Effector memory CD8-positive, alpha-beta T cell (primary cell): ENCODE results near the gene GPR37.

Experiments used
- ATAC-seq: fragments of 150-1000 bp; cut with Tn5 transposase; replicated peaks from 2 replicates; pipeline ENCODE4 v1.10.0; 2021; ENCODE audit warnings: mild to moderate bottlenecking, moderate library complexity
- DNase-seq, 3 experiments: peaks; one replicate each; pipeline ENCODE4 v3.0.0; 2021
- H3K27ac Mint-ChIP-seq, 2 donors: one replicate each; pipeline ENCODE4 v1.8.0; 2022; ENCODE audit warnings: mild to moderate bottlenecking in 2 of 2, mixed read lengths in 2 of 2, moderate library complexity in 2 of 2
- H3K27me3 Mint-ChIP-seq, 2 donors: one replicate each; pipeline ENCODE4 v1.8.0; 2022; ENCODE audit warnings: mixed read lengths in 2 of 2
- H3K36me3 Mint-ChIP-seq: one replicate; pipeline ENCODE4 v1.8.0; 2022; ENCODE audit warnings: mild to moderate bottlenecking, moderate library complexity, mixed read lengths; ENCODE audit not compliant: insufficient read depth
- H3K4me1 Mint-ChIP-seq, 2 donors: one replicate each; pipeline ENCODE4 v1.8.0; 2022; ENCODE audit warnings: low read depth in 2 of 2, mixed read lengths in 2 of 2
- H3K4me3 Mint-ChIP-seq, 2 donors: one replicate each; pipeline ENCODE4 v1.8.0; 2022; ENCODE audit warnings: mild to moderate bottlenecking in 2 of 2, mixed read lengths in 2 of 2, moderate library complexity in 2 of 2
- H3K9me3 Mint-ChIP-seq, 2 donors: one replicate each; pipeline ENCODE4 v1.8.0; 2022; ENCODE audit warnings: mixed read lengths in 2 of 2

Gene GPR37

DNA sequence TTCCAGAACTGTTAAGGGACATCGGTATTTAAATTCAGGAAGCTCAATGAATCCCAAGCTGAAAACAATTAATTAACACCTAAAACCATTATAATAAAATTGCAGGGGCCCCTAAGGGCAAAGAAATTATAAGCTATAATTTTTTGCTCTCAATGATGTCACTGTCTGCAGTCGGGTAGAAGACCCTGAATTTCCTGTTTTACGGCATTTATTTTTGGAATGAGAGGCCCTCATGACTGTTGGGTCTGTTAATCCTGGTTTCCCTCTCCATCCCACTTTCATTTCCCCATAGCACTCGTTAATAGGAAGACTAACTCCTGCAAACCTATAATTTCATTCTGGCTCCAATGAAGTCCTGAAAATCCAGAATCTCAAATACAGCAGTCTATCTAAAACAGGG is 25.8 kb upstream of the GPR37 start:
- Mint-ChIP-seq H3K27me3 (peaks cover 5 to 9% of the 10 kb centered on the region in 2 donors), H3K9me3 (peaks cover 0 to 7% of the 10 kb centered on the region in 2 donors), H3K4me1 (no peaks in the 10 kb centered on the region), H3K27ac (no peak overlapping the region), H3K36me3 (no peaks in the 10 kb centered on the region), H3K4me3 (no peak overlapping the region)
- DNase-seq (no peak), ATAC-seq (no peak)

DNA sequence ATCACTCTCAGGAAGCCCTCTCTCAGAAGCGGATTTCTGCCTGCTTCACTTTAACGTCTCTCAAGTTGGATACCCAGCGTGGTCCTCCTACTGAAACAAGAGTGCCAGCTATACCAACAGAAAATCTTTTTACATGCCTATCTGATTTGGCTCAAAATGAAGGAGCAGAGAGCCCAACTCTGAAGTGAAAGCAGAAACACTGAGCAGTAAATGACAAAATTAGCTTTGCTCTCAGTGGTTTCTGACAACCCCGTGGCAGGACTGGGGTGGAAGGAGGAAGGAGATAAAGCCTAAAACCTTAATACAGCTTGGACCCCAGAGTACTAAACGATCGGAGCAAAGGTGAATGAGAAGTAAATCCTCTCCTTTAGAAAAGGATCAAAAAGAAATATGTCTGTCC is 25.1 kb upstream of the GPR37 start:
- no peak overlapping the region for H3K27ac Mint-ChIP-seq
- no peak for DNase-seq
- no peak overlapping the region for H3K4me3 Mint-ChIP-seq
- peaks cover 5 to 9% of the 10 kb centered on the region in 2 donors for H3K27me3 Mint-ChIP-seq
- no peaks in the 10 kb centered on the region for H3K4me1 Mint-ChIP-seq
- no peaks in the 10 kb centered on the region for H3K9me3 Mint-ChIP-seq
- no peak for ATAC-seq
- H3K36me3 Mint-ChIP-seq, result no peaks in the 10 kb centered on the region

DNA sequence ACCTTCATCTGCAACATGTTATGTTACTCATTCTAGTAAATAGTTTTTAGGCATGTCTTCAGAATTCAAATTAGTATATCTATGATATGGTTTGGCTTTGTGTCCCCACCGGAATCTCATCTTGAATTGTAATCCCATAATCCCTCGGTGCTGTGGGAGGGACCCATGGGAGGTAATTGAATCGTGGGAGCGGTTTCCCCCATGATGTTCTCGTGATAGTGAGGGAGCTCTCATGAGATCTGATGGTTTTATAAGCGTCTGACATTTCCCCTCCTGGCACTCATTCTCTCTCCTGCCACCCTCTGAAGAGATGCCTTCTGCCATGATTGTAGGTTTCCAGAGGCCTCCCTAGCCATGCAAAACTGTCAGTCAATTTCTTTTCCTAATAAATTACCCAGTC is 20.4 kb upstream of the GPR37 start:
- no peak for DNase-seq
- no peak for ATAC-seq
- Mint-ChIP-seq H3K27me3 (no peaks in the 10 kb centered on the region), H3K9me3 (no peaks in the 10 kb centered on the region), H3K4me3 (no peak overlapping the region), H3K4me1 (no peaks in the 10 kb centered on the region), H3K36me3 (no peaks in the 10 kb centered on the region), H3K27ac (no peak overlapping the region)

- H3K9me3 Mint-ChIP-seq, result no peaks in the 10 kb centered on the region
- DNase-seq, result no peak
Measured at GRCh38 chr7:124784879-124785818, 19.6 kb upstream of the GPR37 start.

GRCh38 chr7:124783271-124783670 is 17.7 kb upstream of the GPR37 start:
- H3K9me3 Mint-ChIP-seq, result no peaks in the 10 kb centered on the region
- H3K4me3 Mint-ChIP-seq, result no peak overlapping the region
- H3K36me3 Mint-ChIP-seq, result no peaks in the 10 kb centered on the region
- H3K4me1 Mint-ChIP-seq, result no peaks in the 10 kb centered on the region
- ATAC-seq (no peak), DNase-seq (no peak)
- H3K27me3 Mint-ChIP-seq, result peaks cover 0 to 10% of the 10 kb centered on the region in 2 donors
- H3K27ac Mint-ChIP-seq, result no peak overlapping the region

More at GRCh38 chr7:124784879-124785818, 19.6 kb upstream of the GPR37 start:
- ATAC-seq, result no peak
- Mint-ChIP-seq H3K4me3 (no peak overlapping the region), H3K27ac (no peak overlapping the region), H3K4me1 (no peaks in the 10 kb centered on the region), H3K36me3 (no peaks in the 10 kb centered on the region), H3K27me3 (no peaks in the 10 kb centered on the region)

DNA sequence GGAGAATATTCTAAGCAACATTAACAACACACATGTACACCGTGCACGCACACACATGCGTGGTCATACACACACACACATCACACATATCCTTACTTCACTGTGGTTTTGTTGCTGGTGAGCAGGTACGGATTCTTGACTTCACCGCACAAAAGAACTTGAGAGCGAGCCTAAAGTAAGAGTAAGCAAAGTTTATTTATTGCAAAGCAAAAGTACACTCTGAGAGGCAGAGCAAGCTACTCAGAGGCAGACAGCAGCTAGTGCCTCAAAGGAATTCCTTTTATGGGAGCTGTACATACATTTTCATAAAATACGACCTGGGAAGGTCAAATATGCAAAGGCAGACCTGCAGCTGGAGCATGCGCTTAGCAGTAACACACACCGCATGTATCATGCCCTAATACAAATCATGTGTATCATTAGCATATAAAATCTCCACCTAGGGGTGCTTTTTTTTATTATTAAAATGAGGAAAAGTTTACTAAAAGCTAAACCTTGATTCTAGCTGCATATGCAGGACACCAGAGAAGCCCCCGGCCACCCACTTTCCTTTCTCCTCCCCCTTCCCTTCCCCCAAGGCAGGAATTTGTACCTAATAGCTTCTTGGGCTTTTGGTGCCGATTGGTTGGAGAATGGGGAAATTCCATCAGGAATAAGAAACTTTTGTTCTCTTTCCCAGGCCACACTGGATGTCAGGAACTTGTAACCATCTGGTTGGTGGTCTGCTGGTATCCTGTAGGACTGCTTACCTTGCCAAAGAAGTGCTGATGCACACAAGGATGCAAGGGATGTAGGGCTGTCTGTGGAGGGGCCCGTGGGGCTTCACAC is 16.5 kb upstream of the GPR37 start:
- peaks cover 0 to 18% of the 10 kb centered on the region in 2 donors for H3K27me3 Mint-ChIP-seq
- no peak overlapping the region for H3K4me3 Mint-ChIP-seq
- H3K27ac Mint-ChIP-seq, result no peak overlapping the region
- H3K36me3 Mint-ChIP-seq, result no peaks in the 10 kb centered on the region
- H3K9me3 Mint-ChIP-seq, result no peaks in the 10 kb centered on the region
- H3K4me1 Mint-ChIP-seq, result no peaks in the 10 kb centered on the region
- ATAC-seq (no peak), DNase-seq (no peak)

- no peaks in the 10 kb centered on the region for H3K9me3 Mint-ChIP-seq
- peaks cover 0 to 18% of the 10 kb centered on the region in 2 donors for H3K27me3 Mint-ChIP-seq
- ATAC-seq (no peak), DNase-seq (no peak)
- H3K36me3 Mint-ChIP-seq, result no peaks in the 10 kb centered on the region
- no peak overlapping the region for H3K4me3 Mint-ChIP-seq
- H3K27ac Mint-ChIP-seq, result no peak overlapping the region
- H3K4me1 Mint-ChIP-seq, result no peaks in the 10 kb centered on the region
Measured at GRCh38 chr7:124781418-124781817, 15.8 kb upstream of the GPR37 start.

DNA sequence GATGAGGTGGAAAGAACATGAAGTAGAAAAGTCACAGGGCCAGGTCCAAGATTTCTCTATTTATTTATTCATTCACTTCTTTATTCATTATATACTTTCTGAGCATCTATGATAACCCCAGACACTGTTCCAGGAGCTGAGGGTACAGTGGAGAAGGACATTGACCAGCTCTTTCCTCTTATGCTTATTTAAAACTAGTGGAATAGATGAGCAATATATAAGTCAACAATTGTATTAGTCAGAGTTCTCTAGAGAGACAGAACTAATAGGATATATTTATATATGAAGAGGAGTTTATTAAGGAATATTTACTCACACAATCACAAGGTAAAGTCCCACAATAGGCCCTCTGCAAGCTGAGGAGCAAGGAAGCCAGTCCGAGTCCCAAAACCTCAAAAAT is 15.0 kb upstream of the GPR37 start:
- DNase-seq (no peak), ATAC-seq (no peak)
- H3K36me3 Mint-ChIP-seq, result no peaks in the 10 kb centered on the region
- H3K9me3 Mint-ChIP-seq, result no peaks in the 10 kb centered on the region
- peaks cover 0 to 18% of the 10 kb centered on the region in 2 donors for H3K27me3 Mint-ChIP-seq
- H3K27ac Mint-ChIP-seq, result no peak overlapping the region
- H3K4me1 Mint-ChIP-seq, result no peaks in the 10 kb centered on the region
- H3K4me3 Mint-ChIP-seq, result no peak overlapping the region

- no peak overlapping the region for H3K4me3 Mint-ChIP-seq
- no peak overlapping the region for H3K27ac Mint-ChIP-seq
- DNase-seq (no peak), ATAC-seq (no peak)
- no peaks in the 10 kb centered on the region for H3K9me3 Mint-ChIP-seq
- peaks cover 0 to 18% of the 10 kb centered on the region in 2 donors for H3K27me3 Mint-ChIP-seq
- H3K36me3 Mint-ChIP-seq, result no peaks in the 10 kb centered on the region
- no peaks in the 10 kb centered on the region for H3K4me1 Mint-ChIP-seq
Measured at GRCh38 chr7:124780056-124780455, 14.5 kb upstream of the GPR37 start.

DNA sequence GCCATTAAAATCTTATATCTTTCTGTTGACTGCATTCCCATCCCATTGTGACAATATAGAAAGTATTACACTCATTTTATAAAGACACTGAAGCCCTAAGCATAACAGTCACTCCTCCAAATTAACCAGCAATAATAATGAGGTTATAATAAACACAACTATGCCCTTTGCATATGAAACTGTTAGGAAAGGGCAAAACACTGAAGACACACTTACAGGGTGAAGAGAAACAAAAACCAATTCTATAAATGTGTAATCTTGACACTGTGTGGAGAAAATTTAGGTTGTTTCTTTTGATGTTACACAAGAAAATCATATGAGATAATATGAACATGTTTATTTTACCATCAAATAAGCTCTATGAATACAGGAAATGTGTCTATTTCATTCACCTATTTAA is 14.0 kb upstream of the GPR37 start:
- no peak overlapping the region for H3K27ac Mint-ChIP-seq

DNA sequence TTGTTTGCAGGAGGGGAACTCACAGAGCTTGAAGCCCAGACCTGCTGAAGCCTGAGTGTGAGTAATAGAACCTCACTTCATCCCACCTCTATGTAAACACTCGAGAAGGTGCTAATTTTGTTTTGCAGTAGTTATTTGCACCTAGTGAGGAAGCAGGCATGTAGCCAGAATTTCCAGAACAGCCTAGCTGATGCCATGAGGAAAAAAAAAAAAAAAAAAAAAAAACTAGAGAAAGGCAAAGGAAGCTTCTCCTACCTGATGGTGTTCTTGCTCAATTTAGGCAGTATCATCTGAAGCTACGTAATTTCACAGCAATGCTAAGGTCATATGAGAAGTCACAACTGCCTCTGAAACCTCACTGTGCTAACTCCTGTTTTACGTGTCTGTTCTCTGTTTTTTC is 13.6 kb upstream of the GPR37 start:
- Mint-ChIP-seq H3K36me3 (no peaks in the 10 kb centered on the region), H3K9me3 (no peaks in the 10 kb centered on the region), H3K4me3 (no peak overlapping the region), H3K27ac (no peak overlapping the region), H3K27me3 (peaks cover 0 to 18% of the 10 kb centered on the region in 2 donors), H3K4me1 (no peaks in the 10 kb centered on the region)
- DNase-seq, result no peak
- ATAC-seq, result no peak

More for the DNA sequence above, 14.0 kb upstream of the GPR37 start:
- Mint-ChIP-seq H3K9me3 (no peaks in the 10 kb centered on the region), H3K36me3 (no peaks in the 10 kb centered on the region), H3K4me3 (no peak overlapping the region), H3K27me3 (peaks cover 0 to 18% of the 10 kb centered on the region in 2 donors), H3K4me1 (no peaks in the 10 kb centered on the region)
- no peak for ATAC-seq
- DNase-seq, result no peak

DNA sequence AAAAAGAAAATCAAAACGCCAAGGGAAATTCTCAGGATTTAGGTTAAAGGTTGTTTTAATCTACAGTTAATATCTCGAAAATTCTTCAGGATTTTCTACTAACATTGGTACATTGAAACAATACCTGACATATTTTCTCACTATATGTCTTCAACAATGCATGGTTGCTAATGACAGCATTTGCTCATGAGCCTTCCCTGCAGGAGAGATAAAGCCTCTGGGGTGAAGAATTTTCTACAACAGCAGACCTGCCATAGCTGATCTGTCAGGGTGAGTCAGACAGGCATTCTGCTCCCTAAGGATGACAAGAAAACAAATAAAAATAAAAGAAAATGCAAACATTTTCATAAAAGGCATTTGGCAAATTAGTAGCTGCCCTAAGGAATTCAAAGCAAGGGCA is 11.7 kb upstream of the GPR37 start:
- Mint-ChIP-seq H3K4me3 (no peak overlapping the region), H3K4me1 (no peaks in the 10 kb centered on the region), H3K27me3 (peaks cover 0 to 18% of the 10 kb centered on the region in 2 donors), H3K36me3 (no peaks in the 10 kb centered on the region), H3K9me3 (no peaks in the 10 kb centered on the region), H3K27ac (no peak overlapping the region)
- DNase-seq (no peak), ATAC-seq (no peak)

GRCh38 chr7:124776153-124776552 is 10.6 kb upstream of the GPR37 start:
- no peak for ATAC-seq
- H3K4me1 Mint-ChIP-seq, result no peaks in the 10 kb centered on the region
- no peaks in the 10 kb centered on the region for H3K36me3 Mint-ChIP-seq
- no peak for DNase-seq
- H3K27me3 Mint-ChIP-seq, result peaks cover 0 to 18% of the 10 kb centered on the region in 2 donors
- no peak overlapping the region for H3K27ac Mint-ChIP-seq
- H3K4me3 Mint-ChIP-seq, result no peak overlapping the region
- no peaks in the 10 kb centered on the region for H3K9me3 Mint-ChIP-seq

GRCh38 chr7:124775422-124775821 is 9.8 kb upstream of the GPR37 start:
- no peaks in the 10 kb centered on the region for H3K36me3 Mint-ChIP-seq
- peaks cover 0 to 18% of the 10 kb centered on the region in 2 donors for H3K27me3 Mint-ChIP-seq
- ATAC-seq, result no peak

More at GRCh38 chr7:124775422-124775821, 9.8 kb upstream of the GPR37 start:
- no peak for DNase-seq
- H3K27ac Mint-ChIP-seq, result no peak overlapping the region
- no peaks in the 10 kb centered on the region for H3K4me1 Mint-ChIP-seq
- no peak overlapping the region for H3K4me3 Mint-ChIP-seq
- H3K9me3 Mint-ChIP-seq, result no peaks in the 10 kb centered on the region
